Prostate gland (tissue), 2 donors: ENCODE data around the gene IMPA2. TPM values are rescaled to one million over a fixed set of nuclear protein-coding genes. Genes with fewer than 3 reads are reported as not detected.

Experiments
- DNase-seq: peaks from one replicate; pipeline ENCODE4 v3.0.0-alpha.2; 2019; ENCODE audit warnings: low spot score
- H3K27ac ChIP-seq, 2 donors: fragments of 200-600 bp; sonication (generic); 2 replicates each; pipeline ENCODE4 v1.5.1; 2017 to 2019
- H3K27me3 ChIP-seq: fragments of 200-600 bp; sonication (generic); replicated peaks from 2 replicates; pipeline ENCODE4 v1.5.1; 2019; ENCODE audit not compliant: insufficient read depth
- H3K36me3 ChIP-seq, 2 donors: fragments of 200-600 bp; sonication (generic); 1 replicate in 1 of 2; 2 replicates in 1 of 2; pipeline versions ENCODE4 v1.5.1 to v1.8.1; 2017 to 2019
- H3K4me1 ChIP-seq: fragments of 200-600 bp; sonication (generic); replicated peaks from 2 replicates; pipeline ENCODE4 v1.5.1; 2019
- H3K4me3 ChIP-seq, 2 donors: fragments of 200-600 bp; sonication (generic); 2 replicates each; pipeline ENCODE4 v1.5.1; 2017 to 2019
- H3K9me3 ChIP-seq: fragments of 200-600 bp; sonication (generic); 2 replicates; pipeline ENCODE4 v1.5.1; 2017
- POLR2A ChIP-seq: fragments of 450-650 bp; IDR thresholded peaks from one replicate; pipeline ENCODE4 v1.6.1; 2016; ENCODE audit warnings: antibody characterized with exemption, mild to moderate bottlenecking
- POLR2AphosphoS5 ChIP-seq: sonication (generic); formaldehyde crosslinking; IDR thresholded peaks from one replicate; pipeline ENCODE4 v1.6.1; 2017; ENCODE audit warnings: antibody characterized with exemption
- WGBS: methylation state at CpG from one replicate; pipeline ENCODE4 v1.1.5; 2018; 5-methylcytosine and 5-hydroxymethylcytosine counted together
- intact Hi-C: fragments of 100-400 bp; cut with DNase I; formaldehyde crosslinking; loops from one replicate; pipeline ENCODE4 v1.14.2; 2022
- total RNA-seq, 2 donors: library from RNA; depleted of rRNA; stranded (reverse); fragments of >200 nt; gene quantifications; one replicate each; pipeline ENCODE4 v1.1.0, GENCODE V29; 2016
- TF ChIP-seq, protein P1 (sequence below), 4 experiments: fragments of 200-600 bp in 2 of 4; fragments of 450-650 bp in 2 of 4; sonication (generic) in 2 of 4; IDR thresholded peaks; 1 replicate in 3 of 4; 2 replicates in 1 of 4; pipeline ENCODE4 v1.5.1; 2016 to 2019; ENCODE audit warnings: antibody characterized with exemption in 4 of 4, mild to moderate bottlenecking in 2 of 4, moderate library complexity in 2 of 4

Gene IMPA2
- total RNA-seq, 2 donors from 2014 or later = 16.6 to 17.9 TPM

DNA sequence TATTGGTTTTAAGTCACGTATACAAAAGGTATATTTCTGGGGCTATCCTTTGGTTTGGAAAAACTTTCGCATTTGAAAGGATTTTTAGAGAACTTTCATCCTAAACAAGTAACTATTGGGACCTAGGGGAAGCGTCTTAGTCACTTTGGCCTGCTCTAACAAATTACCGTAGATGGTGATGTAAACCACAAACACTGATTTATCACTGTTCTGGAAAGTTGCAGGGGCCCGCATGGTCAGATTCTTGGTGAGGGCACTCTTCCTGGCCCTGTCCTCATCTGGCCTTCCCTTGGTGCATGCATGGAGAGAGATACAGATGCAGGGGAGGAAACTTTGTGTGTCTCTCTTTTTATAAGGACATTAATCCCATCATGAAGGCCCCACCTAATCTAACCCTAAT, 63.3 kb downstream of the IMPA2 start:
- Histone ChIP-seq H3K27ac (no peak overlapping the region), H3K27me3 (no peaks in the 10 kb centered on the region), H3K4me3 (no peak overlapping the region), H3K36me3 (no peaks in the 10 kb centered on the region), H3K4me1 (no peaks in the 10 kb centered on the region), H3K9me3 (no peaks in the 10 kb centered on the region)
- TF ChIP-seq, protein P1, sequence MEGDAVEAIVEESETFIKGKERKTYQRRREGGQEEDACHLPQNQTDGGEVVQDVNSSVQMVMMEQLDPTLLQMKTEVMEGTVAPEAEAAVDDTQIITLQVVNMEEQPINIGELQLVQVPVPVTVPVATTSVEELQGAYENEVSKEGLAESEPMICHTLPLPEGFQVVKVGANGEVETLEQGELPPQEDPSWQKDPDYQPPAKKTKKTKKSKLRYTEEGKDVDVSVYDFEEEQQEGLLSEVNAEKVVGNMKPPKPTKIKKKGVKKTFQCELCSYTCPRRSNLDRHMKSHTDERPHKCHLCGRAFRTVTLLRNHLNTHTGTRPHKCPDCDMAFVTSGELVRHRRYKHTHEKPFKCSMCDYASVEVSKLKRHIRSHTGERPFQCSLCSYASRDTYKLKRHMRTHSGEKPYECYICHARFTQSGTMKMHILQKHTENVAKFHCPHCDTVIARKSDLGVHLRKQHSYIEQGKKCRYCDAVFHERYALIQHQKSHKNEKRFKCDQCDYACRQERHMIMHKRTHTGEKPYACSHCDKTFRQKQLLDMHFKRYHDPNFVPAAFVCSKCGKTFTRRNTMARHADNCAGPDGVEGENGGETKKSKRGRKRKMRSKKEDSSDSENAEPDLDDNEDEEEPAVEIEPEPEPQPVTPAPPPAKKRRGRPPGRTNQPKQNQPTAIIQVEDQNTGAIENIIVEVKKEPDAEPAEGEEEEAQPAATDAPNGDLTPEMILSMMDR (IDR thresholded peaks at IDR 0.05) = no peak
- no peak for TF ChIP-seq POLR2AphosphoS5
- TF ChIP-seq POLR2A = no peak
- 71% methylated on average over 5 of the region's 5 CpGs for WGBS
- DNase-seq = no peak
- intact Hi-C loops = no loop called here

DNA sequence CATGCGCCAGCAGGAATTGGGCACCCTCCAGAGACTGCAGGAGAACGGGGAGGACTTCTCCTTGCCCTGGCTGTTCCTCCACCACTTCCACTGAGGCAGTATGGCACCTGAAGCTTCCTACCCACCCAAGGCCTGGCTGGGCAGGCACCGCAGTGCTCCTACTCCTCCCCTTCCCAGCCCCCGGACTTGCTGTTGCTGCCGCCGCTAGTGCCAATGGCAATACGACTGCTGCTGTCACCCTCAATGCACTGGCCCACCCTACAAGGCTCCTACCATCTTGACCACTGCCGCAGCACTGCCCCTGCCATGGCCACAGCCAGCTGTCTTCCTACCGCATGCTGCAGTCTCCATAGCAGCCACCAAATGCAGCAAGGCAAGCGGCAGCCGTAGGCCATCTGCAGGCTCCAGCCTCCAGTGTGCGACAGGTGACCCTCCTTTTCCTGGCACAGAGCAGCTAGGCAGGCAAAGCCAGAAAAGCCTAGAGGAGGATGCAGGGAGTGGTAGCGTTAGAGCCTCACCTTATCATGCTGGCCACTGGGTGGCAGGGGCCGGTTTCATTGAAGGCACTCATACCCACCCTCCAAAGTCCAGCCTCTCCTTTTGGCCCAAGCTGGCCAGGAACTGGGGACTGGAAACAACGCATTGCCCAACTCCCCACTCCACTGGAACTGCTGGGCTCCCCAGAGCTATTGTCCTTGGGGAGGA, 64.9 kb downstream of the IMPA2 start:
- H3K36me3 ChIP-seq = no peaks in the 10 kb centered on the region

DNA sequence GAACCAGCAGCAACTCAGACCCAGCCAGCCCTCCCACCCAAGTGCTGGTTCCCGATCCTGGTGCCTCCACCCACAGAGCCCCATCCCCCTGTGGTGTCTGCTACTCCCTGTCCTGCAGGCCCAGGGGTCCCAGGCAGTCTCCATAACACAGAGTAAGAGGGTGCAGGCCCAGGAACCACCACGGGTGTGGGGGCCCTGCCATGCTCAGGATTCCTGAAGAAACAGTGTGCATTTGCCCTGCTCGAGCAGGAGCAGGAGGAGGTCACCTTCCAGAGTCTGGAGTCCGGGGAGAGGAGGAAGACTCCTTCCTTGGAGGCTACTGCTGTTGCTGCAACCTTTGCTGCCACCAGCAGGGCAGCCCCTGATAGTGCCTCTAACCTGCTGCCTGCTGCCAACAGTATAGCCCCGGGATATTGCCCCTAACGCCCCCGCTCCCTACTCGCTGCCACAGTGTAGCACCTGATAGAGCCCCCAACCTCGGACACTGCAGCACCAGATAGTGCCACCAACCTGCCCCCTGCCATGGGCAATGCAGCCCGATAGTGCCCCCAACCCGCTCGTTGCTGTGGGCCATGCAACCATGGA, 65.5 kb downstream of the IMPA2 start:
- Histone ChIP-seq H3K4me3 (no peak overlapping the region), H3K36me3 (no peaks in the 10 kb centered on the region), H3K4me1 (no peaks in the 10 kb centered on the region), H3K27me3 (no peaks in the 10 kb centered on the region), H3K9me3 (no peaks in the 10 kb centered on the region), H3K27ac (no peak overlapping the region)
- intact Hi-C loops = no loop called here
- no peak for DNase-seq
- no peak for TF ChIP-seq POLR2A
- TF ChIP-seq POLR2AphosphoS5 = no peak
- WGBS = 88% methylated on average over 11 of the region's 12 CpGs

More for the DNA sequence above, 64.9 kb downstream of the IMPA2 start:
- DNase-seq = no peak
- H3K27me3 ChIP-seq = no peaks in the 10 kb centered on the region
- WGBS = 75% methylated on average over 15 of the region's 15 CpGs
- no peaks in the 10 kb centered on the region for H3K9me3 ChIP-seq
- no peaks in the 10 kb centered on the region for H3K4me1 ChIP-seq
- H3K27ac ChIP-seq = no peak overlapping the region
- intact Hi-C loops = no loop called here
- no peak for TF ChIP-seq POLR2AphosphoS5
- no peak for TF ChIP-seq POLR2A
- TF ChIP-seq, protein P1 (IDR thresholded peaks at IDR 0.05) = no peak
- H3K4me3 ChIP-seq = no peak overlapping the region

DNA sequence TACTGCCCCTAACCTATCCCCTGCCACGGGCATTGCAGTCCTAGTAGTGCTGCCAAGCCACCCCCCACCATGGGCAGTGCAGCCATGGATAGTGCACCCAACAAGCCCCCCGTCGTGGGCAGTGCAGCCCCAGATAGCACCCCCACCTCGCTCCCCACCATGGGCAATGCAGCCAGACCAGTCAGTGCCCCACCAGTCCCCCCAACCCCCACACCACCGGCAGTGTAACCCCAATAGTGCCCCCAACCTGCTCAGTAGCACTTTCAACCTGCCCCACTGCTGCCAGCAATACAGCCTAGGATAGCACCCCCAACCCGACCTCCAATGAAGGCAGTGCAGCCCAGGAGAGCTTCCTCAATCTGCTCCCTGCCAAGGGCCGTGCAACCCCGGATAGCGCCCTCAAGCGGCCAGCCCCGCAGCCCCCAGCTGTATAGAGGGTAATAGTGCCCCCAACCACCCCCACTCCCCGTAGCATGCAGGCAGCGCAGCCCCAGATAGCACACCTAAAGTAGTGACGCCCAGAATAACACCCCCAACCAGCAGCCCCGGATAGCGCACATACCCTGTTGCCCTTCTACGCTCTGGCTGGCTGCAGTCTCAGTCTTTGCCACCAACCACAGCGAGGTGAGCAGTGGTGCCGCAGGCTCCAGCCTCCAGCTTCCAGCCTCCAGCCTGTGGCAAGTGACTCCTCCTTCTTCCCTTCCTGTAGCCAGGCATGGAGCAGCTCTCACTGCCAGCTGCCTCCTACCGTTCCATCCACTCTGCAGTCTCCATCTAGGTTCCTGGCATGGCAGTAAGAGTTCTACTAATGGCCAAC, 66.9 kb downstream of the IMPA2 start:
- TF ChIP-seq, protein P1 (IDR thresholded peaks at IDR 0.05) = no peak
- TF ChIP-seq POLR2AphosphoS5 (no peak), POLR2A (no peak)
- no peak for DNase-seq

DNA sequence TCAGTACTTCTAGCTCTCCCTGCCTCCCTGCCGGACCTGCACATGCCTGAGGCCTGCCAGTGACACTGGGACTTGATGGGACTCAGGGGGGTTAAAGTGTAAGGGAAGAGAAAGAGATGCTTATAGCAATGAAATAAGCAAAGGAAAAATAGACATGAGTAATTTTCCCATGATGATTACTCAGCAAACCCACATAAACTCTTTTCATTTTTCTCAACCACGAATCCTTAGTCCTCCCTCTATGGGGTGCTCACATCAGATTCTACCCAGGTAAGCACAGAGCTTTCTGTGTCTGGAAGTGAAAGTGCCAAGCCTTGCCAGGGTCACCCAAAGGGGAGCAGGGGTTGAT, 67.5 kb downstream of the IMPA2 start:
- Histone ChIP-seq H3K27me3 (no peaks in the 10 kb centered on the region), H3K36me3 (no peaks in the 10 kb centered on the region), H3K4me3 (no peak overlapping the region), H3K27ac (no peak overlapping the region), H3K9me3 (no peaks in the 10 kb centered on the region), H3K4me1 (no peaks in the 10 kb centered on the region)
- no peak for DNase-seq
- 74% methylated on average over 2 of the region's 2 CpGs for WGBS
- intact Hi-C loops = no loop called here
- TF ChIP-seq, protein P1 (IDR thresholded peaks at IDR 0.05) = no peak
- TF ChIP-seq POLR2A = no peak
- TF ChIP-seq POLR2AphosphoS5 = no peak

More for the DNA sequence above, 66.9 kb downstream of the IMPA2 start:
- Histone ChIP-seq H3K4me1 (no peaks in the 10 kb centered on the region), H3K27ac (no peak overlapping the region), H3K4me3 (no peak overlapping the region), H3K36me3 (no peaks in the 10 kb centered on the region), H3K9me3 (no peaks in the 10 kb centered on the region), H3K27me3 (no peaks in the 10 kb centered on the region)
- WGBS = 89% methylated on average over 20 of the region's 20 CpGs
- intact Hi-C loops = no loop called here
